NCI-H524 treated with DMSO at 0.1 percent for 48 hours (cell line): ENCODE measurements around the gene TIGD1.

ENCODE experiments used
- DNase-seq: peaks from one replicate; lab custom pipeline; 2025; lab: John Stamatoyannopoulos, UW

The TIGD1 gene

DNA sequence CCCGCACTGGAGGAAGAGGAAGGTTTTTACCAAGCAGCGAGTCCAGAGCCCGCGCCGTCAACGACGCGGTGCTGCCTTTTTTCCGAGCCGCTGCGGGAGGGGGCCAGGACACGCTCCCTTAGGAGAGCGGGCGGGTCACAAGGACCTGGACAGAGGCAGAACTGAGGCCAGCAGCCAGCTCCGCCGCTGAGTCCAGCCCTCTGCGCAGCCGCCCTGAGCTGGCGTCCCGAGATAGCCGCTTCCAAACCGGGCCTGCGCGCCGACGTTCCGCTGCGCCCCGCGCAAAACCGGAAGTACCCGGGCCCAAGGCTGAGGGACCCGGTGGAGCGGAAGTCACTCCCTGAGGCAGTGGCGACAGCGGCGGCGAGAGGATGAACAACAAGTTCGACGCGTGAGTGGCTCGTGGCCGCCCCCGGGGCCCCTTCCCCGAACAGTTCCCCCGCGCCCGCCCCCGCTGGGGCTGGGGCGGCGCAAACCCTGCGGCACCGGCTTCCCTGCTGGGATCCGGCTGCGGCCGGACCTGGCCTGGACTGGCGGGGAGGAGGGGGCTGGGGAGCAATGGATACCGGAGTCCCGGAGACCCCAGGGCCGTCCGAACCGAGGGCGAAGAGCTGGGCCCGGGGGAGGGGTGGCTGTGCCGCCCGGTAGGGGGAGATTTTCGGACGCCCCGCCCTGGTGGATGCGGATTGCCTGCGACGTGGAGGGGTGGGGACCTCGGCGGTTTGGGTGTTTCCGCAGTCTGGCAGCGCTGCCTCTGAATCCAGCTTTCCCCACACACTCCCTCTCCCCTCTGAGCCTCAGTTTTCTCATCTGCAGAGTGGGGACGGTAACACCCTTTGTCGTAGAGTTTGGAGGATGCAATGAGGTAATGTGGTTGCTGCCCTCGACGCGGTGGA is at the start of gene TIGD1, which contains the start of gene EIF4E2:
Gene TIGD1 (minus strand): TSS at position 204 of the 896 bp plus-strand sequence. CDS start 675 bp downstream, outside the sequence.
Gene EIF4E2 (plus strand): TSS at position 336 of the 896 bp plus-strand sequence. CDS start 36 bp downstream, at position 372.
- peak; percentile 49 for DNase-seq

GRCh38 chr2:232598293-232598692 is 47.9 kb upstream of the TIGD1 start:
- no peak for DNase-seq

- DNase-seq, result no peak
Observed at GRCh38 chr2:232597362-232598079, 47.2 kb upstream of the TIGD1 start.

- no peak for DNase-seq
Observed at GRCh38 chr2:232593982-232594381, 43.6 kb upstream of the TIGD1 start.

DNA sequence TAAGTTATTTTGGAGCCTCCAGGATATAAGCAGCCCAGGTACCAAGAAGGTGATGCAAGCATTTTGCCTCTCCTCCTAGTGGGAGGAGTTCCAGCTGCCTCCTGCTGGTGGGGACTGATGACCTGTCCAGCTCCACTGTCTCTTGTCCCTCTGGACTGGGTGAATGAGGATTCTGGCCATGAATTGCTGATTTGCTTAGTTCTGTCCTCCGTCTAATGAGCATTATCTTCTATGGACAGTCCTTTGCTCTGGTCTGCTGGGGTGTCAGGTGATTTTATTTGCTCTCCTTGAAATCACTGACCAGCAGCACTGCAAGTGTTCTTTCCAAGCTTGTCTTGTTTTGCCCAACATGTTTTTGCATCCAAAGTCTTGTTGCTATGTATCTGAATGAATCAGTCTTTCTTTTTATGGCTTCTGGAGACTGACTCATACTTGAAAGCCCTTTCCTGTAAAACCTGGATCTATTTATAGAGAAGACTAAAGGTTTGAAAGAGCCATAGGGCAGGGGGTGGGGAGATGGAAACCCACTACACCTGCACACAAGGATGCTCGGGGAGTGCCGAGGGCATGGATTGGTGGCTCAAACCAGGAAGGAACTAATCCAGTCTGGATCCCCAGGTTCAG is 42.5 kb upstream of the TIGD1 start:
- no peak for DNase-seq

- no peak for DNase-seq
Observed at GRCh38 chr2:232588680-232589585, 38.6 kb upstream of the TIGD1 start.

- no peak for DNase-seq
Observed at GRCh38 chr2:232588031-232588430, 37.7 kb upstream of the TIGD1 start.

DNA sequence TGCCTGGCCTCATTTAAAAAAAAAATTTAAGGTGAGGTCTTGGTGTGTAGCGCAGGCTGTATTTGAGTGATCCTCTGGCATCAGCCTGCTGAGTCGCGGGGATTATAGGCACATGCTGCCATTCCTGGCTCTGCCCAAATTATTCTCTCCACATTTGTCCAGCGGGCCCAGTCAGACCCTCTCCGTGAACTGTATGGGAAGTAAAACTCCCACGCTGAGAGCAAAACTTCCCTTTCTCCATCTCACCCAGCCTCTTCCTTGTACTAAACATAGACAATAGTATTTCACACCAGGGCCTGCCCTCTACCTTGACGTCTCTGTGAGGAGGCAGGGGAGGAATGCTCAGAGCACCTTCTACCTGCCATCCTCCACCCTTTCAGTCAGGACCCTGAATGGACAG is 37.2 kb upstream of the TIGD1 start:
- DNase-seq, result no peak

GRCh38 chr2:232586943-232587505 is 36.7 kb upstream of the TIGD1 start:
- no peak for DNase-seq

DNA sequence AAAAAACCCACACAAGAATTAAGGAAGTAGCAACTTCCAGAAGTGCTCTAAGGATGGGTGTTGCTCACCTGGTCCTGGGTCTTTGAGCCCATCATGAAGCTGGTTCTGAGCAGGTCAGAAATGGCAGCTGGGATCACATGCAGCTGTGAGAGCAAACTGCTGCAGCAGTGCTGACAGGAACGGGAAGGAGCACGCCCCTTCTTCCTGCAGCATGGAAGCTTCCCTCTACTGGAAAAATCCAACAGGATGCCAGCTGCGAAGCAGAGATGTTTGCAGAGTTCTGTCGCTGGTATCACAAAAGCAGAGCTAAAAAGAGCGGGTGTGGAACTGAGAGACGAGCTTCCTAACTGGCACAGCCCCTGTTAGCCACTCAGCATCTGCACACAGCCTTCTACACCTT is 33.9 kb upstream of the TIGD1 start:
- DNase-seq, result no peak

DNA sequence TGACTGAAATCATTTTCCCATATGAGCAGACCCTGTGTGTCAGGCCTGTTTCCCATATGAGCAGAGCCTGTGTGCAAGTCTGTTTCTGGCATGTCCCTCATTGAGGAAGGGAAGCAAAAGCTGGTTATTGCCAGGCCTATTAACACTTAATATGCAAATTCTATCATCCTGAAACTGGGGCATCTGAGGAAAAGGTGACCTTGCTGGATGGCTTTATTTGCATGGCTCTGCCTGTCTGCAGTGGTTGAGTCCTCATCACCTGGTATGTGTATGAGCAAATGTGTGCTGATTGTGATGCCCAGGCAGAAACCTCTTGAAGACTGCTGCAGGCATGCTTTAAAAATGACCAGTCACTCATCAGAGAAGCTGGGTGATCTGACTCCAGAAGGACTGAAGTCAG is 31.4 kb upstream of the TIGD1 start:
- no peak for DNase-seq

- DNase-seq, result no peak
Observed at GRCh38 chr2:232580648-232580981, 30.3 kb upstream of the TIGD1 start.

GRCh38 chr2:232578626-232579025 is 28.3 kb upstream of the TIGD1 start:
- DNase-seq, result no peak

DNA sequence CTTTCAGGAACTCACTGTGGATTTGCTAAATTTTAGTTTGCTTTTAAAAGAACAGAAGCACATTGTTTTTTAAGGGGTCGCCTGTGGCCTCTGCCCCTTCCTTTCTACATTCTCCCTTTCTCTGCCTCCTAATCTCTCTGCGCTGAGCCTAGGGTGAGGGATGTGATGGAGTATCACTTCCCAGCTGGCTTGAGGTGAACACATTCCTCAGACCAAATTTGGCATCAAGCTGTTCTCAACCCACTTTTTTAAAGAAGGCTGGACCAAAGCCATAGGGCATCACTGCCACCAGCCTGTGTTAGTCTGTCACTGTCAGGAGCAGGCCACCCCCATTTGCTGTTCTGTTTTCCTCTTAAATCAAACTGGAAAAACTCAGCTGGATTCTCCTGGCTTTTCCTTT is 27.5 kb upstream of the TIGD1 start:
- DNase-seq, result no peak

- DNase-seq, result no peak
Observed at GRCh38 chr2:232576995-232577394, 26.6 kb upstream of the TIGD1 start.

GRCh38 chr2:232575404-232575746 is 25.0 kb upstream of the TIGD1 start:
- DNase-seq, result no peak

- DNase-seq, result no peak
Observed at GRCh38 chr2:232574674-232575403, 24.5 kb upstream of the TIGD1 start.

GRCh38 chr2:232573771-232574435 is 23.5 kb upstream of the TIGD1 start:
- DNase-seq, result no peak

DNA sequence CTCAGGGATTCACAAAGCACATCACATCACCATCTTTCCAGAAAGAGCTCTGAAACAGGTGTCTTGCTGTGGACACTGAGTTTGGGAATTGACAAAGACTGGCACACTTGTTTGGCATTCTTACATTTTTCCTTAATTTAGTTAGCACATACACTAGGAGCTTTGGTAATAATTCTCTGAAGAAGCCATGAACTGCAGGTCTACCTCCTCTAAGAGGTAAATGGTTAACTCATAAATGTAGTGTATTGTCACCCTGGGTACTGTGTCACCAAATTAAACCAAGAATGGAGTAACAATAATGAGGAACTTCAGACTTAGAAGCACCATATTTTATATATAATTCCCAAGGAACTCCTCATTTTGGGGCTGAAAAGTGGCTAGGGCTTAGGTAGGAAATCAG is 22.7 kb upstream of the TIGD1 start:
- no peak for DNase-seq

- DNase-seq, result no peak
Observed at GRCh38 chr2:232571026-232571474, 20.7 kb upstream of the TIGD1 start.
